Astrocyte of the spinal cord (primary cell): ENCODE measurements around the gene PEX12.

Experiments used
- DNase-seq: peaks from one replicate; pipeline ENCODE4 v3.0.0; 2011; ENCODE audit warnings: low read depth, low spot score
- H3K4me3 ChIP-seq: 2 replicates; pipeline ENCODE4 v1.5.1; 2011; ENCODE audit warnings: low read depth, mild to moderate bottlenecking, low read length, moderate library complexity
- CTCF ChIP-seq: IDR thresholded peaks from 2 replicates; pipeline ENCODE4 v1.5.1; 2012; ENCODE audit warnings: low read depth, mild to moderate bottlenecking, low read length, inconsistent platforms
- in situ Hi-C: cut with HindIII; loops from 2 replicates; pipeline ENCODE4 v1.10.0; 2017; ENCODE audit warnings: low sequenced_read_pairs

The PEX12 gene

DNA sequence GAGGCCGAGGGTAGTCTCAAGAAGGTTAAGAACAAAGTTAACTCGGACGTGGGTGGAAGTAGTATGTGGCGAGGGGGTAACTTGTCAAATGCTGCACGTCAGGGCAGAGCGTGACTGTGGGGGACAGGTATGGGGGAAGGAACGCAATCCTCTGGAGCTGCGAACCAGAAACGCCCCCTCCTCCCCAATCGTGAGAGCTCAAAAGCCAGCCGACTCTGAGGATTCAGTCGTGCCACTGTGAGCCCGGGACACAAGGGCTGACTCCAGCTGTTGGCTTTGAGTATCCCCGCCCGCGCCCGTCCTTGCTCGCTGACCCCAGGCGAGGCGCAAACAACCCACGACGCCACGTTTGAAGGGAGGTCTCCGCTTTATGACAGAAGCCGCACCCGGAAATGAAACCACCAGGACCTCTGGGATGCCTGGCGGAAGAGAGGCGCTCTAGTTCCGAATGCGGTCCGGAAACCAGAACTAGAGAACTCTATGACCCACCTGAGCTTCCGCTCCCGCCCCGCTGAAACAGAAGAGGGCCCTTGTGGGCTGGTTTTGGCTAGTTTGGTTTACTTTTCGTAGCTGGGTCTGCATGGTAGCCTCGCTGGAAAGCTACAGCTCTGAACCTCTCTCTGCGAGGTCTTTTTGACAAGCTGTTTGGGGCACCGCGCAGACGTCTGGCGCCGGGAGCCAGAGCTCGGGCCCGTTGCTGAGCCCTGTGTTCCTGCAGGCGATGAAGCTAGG is at the start of gene PEX12:
Gene PEX12 (minus strand): TSS at position 375 of the 732 bp plus-strand sequence. CDS start 550 bp downstream, outside the sequence.
- no peak for TF ChIP-seq CTCF
- peak; percentile 88 for DNase-seq
- peak within 1 kb of the TSS; percentile 86 for H3K4me3 ChIP-seq
- in situ Hi-C loops, result no loop called here

DNA sequence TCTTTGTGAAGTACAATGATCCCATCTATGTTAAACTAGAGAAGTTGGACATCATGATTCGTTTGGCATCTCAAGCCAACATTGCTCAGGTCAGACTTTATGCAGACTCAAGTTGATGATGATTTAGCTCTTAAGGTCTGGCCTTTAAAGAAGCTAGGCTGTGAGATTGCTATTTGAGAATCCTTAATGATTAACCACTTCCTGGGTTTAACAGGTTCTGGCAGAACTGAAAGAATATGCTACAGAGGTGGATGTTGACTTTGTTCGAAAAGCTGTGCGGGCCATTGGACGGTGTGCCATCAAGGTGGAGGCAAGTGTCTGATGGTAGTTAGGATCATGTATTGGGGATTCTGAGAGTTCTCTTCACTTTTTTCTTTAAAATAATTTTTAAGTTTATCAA is 49.0 kb upstream of the PEX12 start:
- in situ Hi-C loops, result no loop called here
- H3K4me3 ChIP-seq, result no peak overlapping the region
- no peak for TF ChIP-seq CTCF
- no peak for DNase-seq

- no peak for TF ChIP-seq CTCF
- H3K4me3 ChIP-seq, result no peak overlapping the region
- in situ Hi-C loops, result no loop called here
- DNase-seq, result no peak
Measured at GRCh38 chr17:35621768-35622167, 43.4 kb upstream of the PEX12 start.

- no peak for TF ChIP-seq CTCF
- H3K4me3 ChIP-seq, result no peak overlapping the region
- in situ Hi-C loops, result no loop called here
- no peak for DNase-seq
Measured at GRCh38 chr17:35618628-35619027, 40.3 kb upstream of the PEX12 start.

DNA sequence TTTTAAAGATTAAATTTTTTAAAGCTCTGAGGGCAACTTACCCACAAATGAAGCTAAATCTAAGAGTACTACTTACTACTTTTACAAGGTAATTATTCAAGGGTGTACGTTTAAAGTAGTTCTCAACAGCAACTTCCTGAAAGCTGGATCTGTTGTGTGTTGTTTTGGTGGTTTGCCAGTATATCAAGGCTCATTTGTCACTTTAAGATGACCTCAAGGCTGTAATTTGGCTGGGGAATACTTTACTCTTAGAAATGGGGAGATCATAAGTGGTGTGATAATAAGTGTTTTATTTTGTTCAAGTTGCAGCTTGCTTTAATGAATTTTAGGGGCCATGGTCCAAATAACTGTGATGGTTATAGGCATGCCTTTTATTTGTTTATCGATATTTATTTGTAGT is 39.1 kb upstream of the PEX12 start:
- no peak for DNase-seq
- in situ Hi-C loops, result no loop called here
- TF ChIP-seq CTCF, result no peak
- no peak overlapping the region for H3K4me3 ChIP-seq

DNA sequence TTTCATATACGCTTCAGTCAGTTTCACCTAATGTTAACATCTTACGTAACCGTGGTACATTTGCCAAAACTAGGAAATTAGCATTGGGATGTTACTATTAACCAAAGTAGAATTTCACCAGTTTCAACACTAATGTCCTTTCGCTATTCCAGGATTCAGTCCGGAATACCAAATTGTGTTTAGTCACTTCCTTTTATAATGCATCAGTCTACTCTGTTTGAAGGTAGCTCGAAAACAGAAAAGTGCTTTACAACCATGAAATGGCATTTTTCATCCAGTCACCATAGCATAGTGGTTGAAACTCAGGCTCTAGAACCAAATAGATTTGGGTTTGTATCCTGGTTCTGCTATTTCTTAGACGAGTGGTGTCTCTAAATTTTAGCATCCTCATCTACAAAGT is 38.2 kb upstream of the PEX12 start:
- no peak overlapping the region for H3K4me3 ChIP-seq
- DNase-seq, result no peak
- TF ChIP-seq CTCF, result no peak
- in situ Hi-C loops, result no loop called here
